Measurements from ENCODE around the gene AIG1. TPM values are rescaled to one million over a fixed set of nuclear protein-coding genes. Genes with fewer than 3 reads are reported as not detected.
"Not testable (repeated sequence)": the region's sequence is repeated elsewhere in the genome, so short reads cannot be mapped to it uniquely, and the experiment has no call there.

Gene AIG1
- polyA plus RNA-seq (2013): 28.5 TPM

GRCh38 chr6:143060806-143061596 lies at the start of gene AIG1:
AIG1 (plus strand) TSS chr6:143060889; CDS start chr6:143060926, 37 bp downstream.
- Histone ChIP-seq H3K9me3 (ENCODE audit: control extremely low read depth in 1 of 5, control insufficient read depth in 4 of 5, insufficient read depth in 2 of 5, low read depth in 1 of 5, low read length in 4 of 5) (no peaks in the 10 kb centered on the region), H3K4me1 (ENCODE audit: control extremely low read depth in 1 of 4, control insufficient read depth in 4 of 4, insufficient read depth in 4 of 4, low read length in 3 of 4) (peaks cover 3 to 18% (median 13%) of the 10 kb centered on the region in 4 experiments), H3K4me3 (ENCODE audit: control insufficient read depth in 1 of 7, extremely low read depth in 1 of 7, insufficient read depth in 4 of 7, low read depth in 2 of 7, low read length in 6 of 7) (peak within 1 kb of the TSS; percentile 75 to 87 (median 80)), H3K27ac (ENCODE audit: insufficient read depth in 1 of 2, low read depth in 1 of 2, low read length in 2 of 2, poor library complexity in 1 of 2, severe bottlenecking in 2 of 2) (peak within 1 kb of the TSS; percentile 43 to 82), H3K36me3 (ENCODE audit: control insufficient read depth in 4 of 4, insufficient read depth in 4 of 4, low read length in 3 of 4) (no peaks in the 10 kb centered on the region), H3K27me3 (replicated peaks in 2 of 5; ENCODE audit: control insufficient read depth in 4 of 5, insufficient read depth in 5 of 5, low read length in 4 of 5) (no peaks in the 10 kb centered on the region)
- POLR2A ChIA-PET: interaction anchor here (0.5 to 2.2 kb wide), 2 partner anchors 116 to 909 kb away, joined by 5 to 11 read pairs; partner anchors contain the start of gene HIVEP2
- WGBS (ENCODE audit: insufficient coverage): 11% methylated on average over 29 of the region's 50 CpGs
- CTCF ChIA-PET: interaction anchor here (2.0 kb wide), 1 partner anchor 369 kb away, joined by 6 read pairs; no protein-coding TSS in a partner anchor
- peak; percentile 56 to 81 (median 70) for DNase-seq

- WGBS (ENCODE audit: insufficient coverage): no CpG with 5 or more reads among the region's 2 CpGs
- CTCF ChIA-PET: no interaction called here
- no peaks in the 10 kb centered on the region for H3K36me3 ChIP-seq (ENCODE audit: control insufficient read depth in 4 of 4, insufficient read depth in 4 of 4, low read length in 3 of 4)
- H3K27me3 ChIP-seq (replicated peaks in 2 of 5; ENCODE audit: control insufficient read depth in 4 of 5, insufficient read depth in 5 of 5, low read length in 4 of 5): no peaks in the 10 kb centered on the region
- no peaks in the 10 kb centered on the region for H3K9me3 ChIP-seq (ENCODE audit: control extremely low read depth in 1 of 5, control insufficient read depth in 4 of 5, insufficient read depth in 2 of 5, low read depth in 1 of 5, low read length in 4 of 5)
- peaks cover 0 to 5% (median under 1%) of the 10 kb centered on the region in 4 experiments for H3K4me1 ChIP-seq (ENCODE audit: control extremely low read depth in 1 of 4, control insufficient read depth in 4 of 4, insufficient read depth in 4 of 4, low read length in 3 of 4)
- DNase-seq: no peak
- POLR2A ChIA-PET: no interaction called here
- no peak overlapping the region for H3K4me3 ChIP-seq (ENCODE audit: control insufficient read depth in 1 of 7, extremely low read depth in 1 of 7, insufficient read depth in 4 of 7, low read depth in 2 of 7, low read length in 6 of 7)
- no peak overlapping the region for H3K27ac ChIP-seq (ENCODE audit: insufficient read depth in 1 of 2, low read depth in 1 of 2, low read length in 2 of 2, poor library complexity in 1 of 2, severe bottlenecking in 2 of 2)
These were observed 45.9 kb upstream of the AIG1 start for GRCh38 chr6:143014764-143015163.

GRCh38 chr6:143015300-143015706 lies 45.4 kb upstream of the AIG1 start:
- no peak overlapping the region for H3K27ac ChIP-seq (ENCODE audit: insufficient read depth in 1 of 2, low read depth in 1 of 2, low read length in 2 of 2, poor library complexity in 1 of 2, severe bottlenecking in 2 of 2)
- no peak for DNase-seq
- H3K36me3 ChIP-seq (ENCODE audit: control insufficient read depth in 4 of 4, insufficient read depth in 4 of 4, low read length in 3 of 4): no peaks in the 10 kb centered on the region
- ChIA-PET POLR2A (no interaction called here), CTCF (no interaction called here)
- no peak overlapping the region for H3K4me3 ChIP-seq (ENCODE audit: control insufficient read depth in 1 of 7, extremely low read depth in 1 of 7, insufficient read depth in 4 of 7, low read depth in 2 of 7, low read length in 6 of 7)
- no peaks in the 10 kb centered on the region for H3K4me1 ChIP-seq (ENCODE audit: control extremely low read depth in 1 of 4, control insufficient read depth in 4 of 4, insufficient read depth in 4 of 4, low read length in 3 of 4)
- no peaks in the 10 kb centered on the region for H3K27me3 ChIP-seq (replicated peaks in 2 of 5; ENCODE audit: control insufficient read depth in 4 of 5, insufficient read depth in 5 of 5, low read length in 4 of 5)
- no peaks in the 10 kb centered on the region for H3K9me3 ChIP-seq (ENCODE audit: control extremely low read depth in 1 of 5, control insufficient read depth in 4 of 5, insufficient read depth in 2 of 5, low read depth in 1 of 5, low read length in 4 of 5)
- WGBS (ENCODE audit: insufficient coverage): 100% methylated on average over 3 of the region's 4 CpGs

- H3K36me3 ChIP-seq (ENCODE audit: control insufficient read depth in 4 of 4, insufficient read depth in 4 of 4, low read length in 3 of 4): no peaks in the 10 kb centered on the region
- no peak for DNase-seq
- no peaks in the 10 kb centered on the region for H3K9me3 ChIP-seq (ENCODE audit: control extremely low read depth in 1 of 5, control insufficient read depth in 4 of 5, insufficient read depth in 2 of 5, low read depth in 1 of 5, low read length in 4 of 5)
- CTCF ChIA-PET: no interaction called here
- H3K27ac ChIP-seq (ENCODE audit: insufficient read depth in 1 of 2, low read depth in 1 of 2, low read length in 2 of 2, poor library complexity in 1 of 2, severe bottlenecking in 2 of 2): no peak overlapping the region
- H3K4me1 ChIP-seq (ENCODE audit: control extremely low read depth in 1 of 4, control insufficient read depth in 4 of 4, insufficient read depth in 4 of 4, low read length in 3 of 4): no peaks in the 10 kb centered on the region
- no peak overlapping the region for H3K4me3 ChIP-seq (ENCODE audit: control insufficient read depth in 1 of 7, extremely low read depth in 1 of 7, insufficient read depth in 4 of 7, low read depth in 2 of 7, low read length in 6 of 7)
- POLR2A ChIA-PET: no interaction called here
- H3K27me3 ChIP-seq (replicated peaks in 2 of 5; ENCODE audit: control insufficient read depth in 4 of 5, insufficient read depth in 5 of 5, low read length in 4 of 5): no peaks in the 10 kb centered on the region
- 100% methylated on average over 2 of the region's 5 CpGs for WGBS (ENCODE audit: insufficient coverage)
These were observed 41.7 kb upstream of the AIG1 start for GRCh38 chr6:143018955-143019354.

- H3K36me3 ChIP-seq (ENCODE audit: control insufficient read depth in 4 of 4, insufficient read depth in 4 of 4, low read length in 3 of 4); H3K4me3 ChIP-seq (ENCODE audit: control insufficient read depth in 1 of 7, extremely low read depth in 1 of 7, insufficient read depth in 4 of 7, low read depth in 2 of 7, low read length in 6 of 7); CTCF ChIA-PET; POLR2A ChIA-PET; H3K27ac ChIP-seq (ENCODE audit: insufficient read depth in 1 of 2, low read depth in 1 of 2, low read length in 2 of 2, poor library complexity in 1 of 2, severe bottlenecking in 2 of 2); H3K9me3 ChIP-seq (ENCODE audit: control extremely low read depth in 1 of 5, control insufficient read depth in 4 of 5, insufficient read depth in 2 of 5, low read depth in 1 of 5, low read length in 4 of 5); DNase-seq; H3K4me1 ChIP-seq (ENCODE audit: control extremely low read depth in 1 of 4, control insufficient read depth in 4 of 4, insufficient read depth in 4 of 4, low read length in 3 of 4); H3K27me3 ChIP-seq (replicated peaks in 2 of 5; ENCODE audit: control insufficient read depth in 4 of 5, insufficient read depth in 5 of 5, low read length in 4 of 5): not testable (repeated sequence)
- no CpG with 5 or more reads among the region's 2 CpGs for WGBS (ENCODE audit: insufficient coverage)
These were observed 39.8 kb upstream of the AIG1 start for GRCh38 chr6:143020862-143021261.

GRCh38 chr6:143021543-143021942 lies 39.1 kb upstream of the AIG1 start:
- Histone ChIP-seq H3K9me3 (ENCODE audit: control extremely low read depth in 1 of 5, control insufficient read depth in 4 of 5, insufficient read depth in 2 of 5, low read depth in 1 of 5, low read length in 4 of 5) (peaks cover 0 to 2% (median 0%) of the 10 kb centered on the region in 5 experiments), H3K27me3 (replicated peaks in 2 of 5; ENCODE audit: control insufficient read depth in 4 of 5, insufficient read depth in 5 of 5, low read length in 4 of 5) (no peaks in the 10 kb centered on the region), H3K4me1 (ENCODE audit: control extremely low read depth in 1 of 4, control insufficient read depth in 4 of 4, insufficient read depth in 4 of 4, low read length in 3 of 4) (no peaks in the 10 kb centered on the region), H3K27ac (ENCODE audit: insufficient read depth in 1 of 2, low read depth in 1 of 2, low read length in 2 of 2, poor library complexity in 1 of 2, severe bottlenecking in 2 of 2) (no peak overlapping the region), H3K36me3 (ENCODE audit: control insufficient read depth in 4 of 4, insufficient read depth in 4 of 4, low read length in 3 of 4) (no peaks in the 10 kb centered on the region), H3K4me3 (ENCODE audit: control insufficient read depth in 1 of 7, extremely low read depth in 1 of 7, insufficient read depth in 4 of 7, low read depth in 2 of 7, low read length in 6 of 7) (no peak overlapping the region)
- WGBS (ENCODE audit: insufficient coverage): 100% methylated on average over 3 of the region's 6 CpGs
- DNase-seq: no peak
- CTCF ChIA-PET: no interaction called here
- POLR2A ChIA-PET: no interaction called here

GRCh38 chr6:143022587-143022986 lies 38.1 kb upstream of the AIG1 start:
- no peak overlapping the region for H3K4me3 ChIP-seq (ENCODE audit: control insufficient read depth in 1 of 7, extremely low read depth in 1 of 7, insufficient read depth in 4 of 7, low read depth in 2 of 7, low read length in 6 of 7)
- H3K27me3 ChIP-seq (replicated peaks in 2 of 5; ENCODE audit: control insufficient read depth in 4 of 5, insufficient read depth in 5 of 5, low read length in 4 of 5): no peaks in the 10 kb centered on the region
- no peaks in the 10 kb centered on the region for H3K36me3 ChIP-seq (ENCODE audit: control insufficient read depth in 4 of 4, insufficient read depth in 4 of 4, low read length in 3 of 4)
- H3K9me3 ChIP-seq (ENCODE audit: control extremely low read depth in 1 of 5, control insufficient read depth in 4 of 5, insufficient read depth in 2 of 5, low read depth in 1 of 5, low read length in 4 of 5): peaks cover 0 to 2% (median 0%) of the 10 kb centered on the region in 5 experiments
- no peaks in the 10 kb centered on the region for H3K4me1 ChIP-seq (ENCODE audit: control extremely low read depth in 1 of 4, control insufficient read depth in 4 of 4, insufficient read depth in 4 of 4, low read length in 3 of 4)
- 100% methylated on average over 1 of the region's 2 CpGs for WGBS (ENCODE audit: insufficient coverage)
- no peak for DNase-seq
- ChIA-PET CTCF (interaction anchor here (2.3 to 2.4 kb wide), 2 partner anchors 21 to 329 kb away, joined by 5 read pairs; no protein-coding TSS in a partner anchor), POLR2A (interaction anchor here (0.6 kb wide), 1 partner anchor 121 kb away, joined by 3 read pairs; no protein-coding TSS in a partner anchor)
- no peak overlapping the region for H3K27ac ChIP-seq (ENCODE audit: insufficient read depth in 1 of 2, low read depth in 1 of 2, low read length in 2 of 2, poor library complexity in 1 of 2, severe bottlenecking in 2 of 2)

All from common myeloid progenitor, CD34-positive (primary cell).